Measurements from ENCODE around the gene SSX3. TPM values are rescaled to one million over a fixed set of nuclear protein-coding genes. Genes with fewer than 3 reads are reported as not detected.
"Not testable (repeated sequence)": the region's sequence is repeated elsewhere in the genome, so short reads cannot be mapped to it uniquely, and the experiment has no call there.

Gene SSX3
- total and polyA plus RNA-seq, 2 of the 8 experiments (the other 6 are each of a cell fraction or from before 2014, with no cell fraction given), result not detected

GRCh38 chrX:48313996-48314395 lies 42.5 kb downstream of the SSX3 start:
- H2BK12ac ChIP-seq (ENCODE audit: low read depth, low read length); H3K36me3 ChIP-seq (ENCODE audit: control insufficient read depth in 2 of 4, insufficient read depth in 4 of 4, low read length in 3 of 4); H3K23me2 ChIP-seq (ENCODE audit: low read depth, low read length); H2BK15ac ChIP-seq (ENCODE audit: low read length); FAIRE-seq; H4K20me1 ChIP-seq (replicated peaks in 1 of 2; ENCODE audit: control insufficient read depth in 1 of 2, insufficient read depth in 2 of 2, low read length in 2 of 2); CTCF ChIA-PET (ENCODE audit: partially characterized antibody); POLR2A ChIA-PET (ENCODE audit: partially characterized antibody); H3K27ac ChIP-seq (ENCODE audit: low read depth, low read length); H3K23ac ChIP-seq (ENCODE audit: insufficient read length); H2BK20ac ChIP-seq (ENCODE audit: low read length); H3K18ac ChIP-seq (ENCODE audit: extremely low read depth, low read length); H3K4me3 ChIP-seq (ENCODE audit: extremely low read depth in 1 of 4, insufficient read depth in 2 of 4, low read depth in 3 of 4, low read length in 4 of 4); DNase-seq (ENCODE audit: low read depth in 1 of 2, low spot score in 2 of 2); H2AFZ ChIP-seq (ENCODE audit: low read length); H3K4me2 ChIP-seq (ENCODE audit: insufficient read depth in 1 of 2, low read depth in 2 of 2, low read length in 2 of 2); H4K8ac ChIP-seq (ENCODE audit: extremely low read depth, insufficient read depth, low read length); H3K14ac ChIP-seq (ENCODE audit: insufficient read length); H3K4me1 ChIP-seq (replicated peaks in 1 of 4; ENCODE audit: control insufficient read depth in 3 of 4, insufficient read depth in 4 of 4, low read length in 3 of 4); H4K91ac ChIP-seq (replicated peaks; ENCODE audit: insufficient read length, low read length); H3K9me3 ChIP-seq (ENCODE audit: insufficient read depth in 2 of 2, low read depth in 1 of 2, low read length in 1 of 2); H2BK5ac ChIP-seq (ENCODE audit: low read depth, low read length); H3K4ac ChIP-seq (replicated peaks; ENCODE audit: insufficient read length, low read depth, low read length); H3K79me2 ChIP-seq (ENCODE audit: control insufficient read depth in 1 of 2, insufficient read depth in 2 of 2, low read length in 2 of 2); H3K79me1 ChIP-seq (ENCODE audit: low read depth, low read length); H2BK120ac ChIP-seq (replicated peaks; ENCODE audit: low read depth, low read length); H3K27me3 ChIP-seq (replicated peaks in 1 of 4; ENCODE audit: control insufficient read depth in 3 of 4, extremely low read depth in 1 of 4, insufficient read depth in 3 of 4, low read length in 3 of 4); H3K56ac ChIP-seq (replicated peaks; ENCODE audit: insufficient read length, low read depth, low read length); H3K9ac ChIP-seq (replicated peaks in 1 of 4; ENCODE audit: extremely low read depth in 1 of 4, low read depth in 3 of 4, low read length in 3 of 4); H2AK5ac ChIP-seq (ENCODE audit: low read depth, low read length); H4K5ac ChIP-seq (ENCODE audit: insufficient read length, low read depth, low read length): not testable (repeated sequence)
- WGBS, 2 experiments (ENCODE audit: extremely low coverage in 1 of 2, insufficient coverage in 1 of 2, insufficient read length in 1 of 2, insufficient replicate concordance in 2 of 2, low coverage in 1 of 2, low lambda C conversion rate in 2 of 2, missing lambda C conversion rate in 1 of 2), result 88% methylated on average over 1 of the region's 2 CpGs; no CpG with 5 or more reads in 1 of the 2 experiments

Data from H1 (cell line).